Measurements from ENCODE around the gene RALGPS1.
A peak's percentile ranks its signal among the peaks of the same experiment; 100 is the strongest.

The RALGPS1 gene

DNA sequence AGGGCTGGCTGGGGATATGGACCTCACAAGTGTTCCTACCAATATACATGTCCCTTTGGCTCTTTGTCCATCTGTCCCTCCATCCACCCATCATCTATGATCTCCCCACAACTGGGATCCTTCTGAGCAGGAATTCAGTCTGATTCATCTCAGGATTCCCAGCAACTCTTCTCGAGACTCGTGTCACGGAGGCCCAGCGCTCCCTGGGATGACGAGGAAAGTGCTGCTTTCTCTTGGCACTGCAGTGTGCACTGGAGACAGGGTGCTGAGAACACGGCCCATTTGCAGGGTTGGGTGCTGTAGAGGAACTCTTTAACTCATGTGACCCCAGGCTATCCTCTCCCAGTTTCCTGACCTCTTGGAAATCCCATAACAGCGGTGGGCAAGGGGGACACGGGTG is 135.0 kb downstream of the RALGPS1 start:
- H3K9me3 ChIP-seq (replicated peaks; ENCODE audit: insufficient read depth, low read length): no peaks in the 10 kb centered on the region
- peak overlapping the region; percentile 52; the same call in 1 of the 2 replicates for H3K27ac ChIP-seq (ENCODE audit: low read length)
- H3K36me3 ChIP-seq (replicated peaks; ENCODE audit: insufficient read depth, low read length): no peaks in the 10 kb centered on the region
- H4K20me1 ChIP-seq (ENCODE audit: insufficient read depth, low read length): no peaks in the 10 kb centered on the region
- peaks cover 35% of the 10 kb centered on the region for H3K4me1 ChIP-seq (ENCODE audit: low read length)
- H3F3A ChIP-seq (ENCODE audit: insufficient read depth, low read length): peaks cover 3% of the 10 kb centered on the region; the same call in 1 of the 2 replicates
- H3K79me2 ChIP-seq (ENCODE audit: low read length): no peaks in the 10 kb centered on the region
- no peak for DNase-seq
- no peaks in the 10 kb centered on the region for H3K27me3 ChIP-seq (replicated peaks; ENCODE audit: insufficient read depth, low read length)
- no peak overlapping the region for H3K9ac ChIP-seq (ENCODE audit: low read length)
- no peak overlapping the region for H3K4me3 ChIP-seq (ENCODE audit: low read length)
- H3K4me2 ChIP-seq (ENCODE audit: low read depth, low read length): peak overlapping the region; percentile 64
- no peak overlapping the region for H2AFZ ChIP-seq (ENCODE audit: low read length)
- H3K9me2 ChIP-seq (replicated peaks; ENCODE audit: insufficient read depth, low read length): no peaks in the 10 kb centered on the region
- TF ChIP-seq EZH2 (optimal IDR thresholded peaks at IDR 0.05; ENCODE audit: low read depth, low read length): no peak
- TF ChIP-seq, protein P1, sequence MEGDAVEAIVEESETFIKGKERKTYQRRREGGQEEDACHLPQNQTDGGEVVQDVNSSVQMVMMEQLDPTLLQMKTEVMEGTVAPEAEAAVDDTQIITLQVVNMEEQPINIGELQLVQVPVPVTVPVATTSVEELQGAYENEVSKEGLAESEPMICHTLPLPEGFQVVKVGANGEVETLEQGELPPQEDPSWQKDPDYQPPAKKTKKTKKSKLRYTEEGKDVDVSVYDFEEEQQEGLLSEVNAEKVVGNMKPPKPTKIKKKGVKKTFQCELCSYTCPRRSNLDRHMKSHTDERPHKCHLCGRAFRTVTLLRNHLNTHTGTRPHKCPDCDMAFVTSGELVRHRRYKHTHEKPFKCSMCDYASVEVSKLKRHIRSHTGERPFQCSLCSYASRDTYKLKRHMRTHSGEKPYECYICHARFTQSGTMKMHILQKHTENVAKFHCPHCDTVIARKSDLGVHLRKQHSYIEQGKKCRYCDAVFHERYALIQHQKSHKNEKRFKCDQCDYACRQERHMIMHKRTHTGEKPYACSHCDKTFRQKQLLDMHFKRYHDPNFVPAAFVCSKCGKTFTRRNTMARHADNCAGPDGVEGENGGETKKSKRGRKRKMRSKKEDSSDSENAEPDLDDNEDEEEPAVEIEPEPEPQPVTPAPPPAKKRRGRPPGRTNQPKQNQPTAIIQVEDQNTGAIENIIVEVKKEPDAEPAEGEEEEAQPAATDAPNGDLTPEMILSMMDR (IDR thresholded peaks at IDR 0.05; ENCODE audit: low read length): no peak
- TF ChIP-seq EZH2phosphoT487 (IDR thresholded peaks at IDR 0.05; ENCODE audit: low read length): no peak

DNA sequence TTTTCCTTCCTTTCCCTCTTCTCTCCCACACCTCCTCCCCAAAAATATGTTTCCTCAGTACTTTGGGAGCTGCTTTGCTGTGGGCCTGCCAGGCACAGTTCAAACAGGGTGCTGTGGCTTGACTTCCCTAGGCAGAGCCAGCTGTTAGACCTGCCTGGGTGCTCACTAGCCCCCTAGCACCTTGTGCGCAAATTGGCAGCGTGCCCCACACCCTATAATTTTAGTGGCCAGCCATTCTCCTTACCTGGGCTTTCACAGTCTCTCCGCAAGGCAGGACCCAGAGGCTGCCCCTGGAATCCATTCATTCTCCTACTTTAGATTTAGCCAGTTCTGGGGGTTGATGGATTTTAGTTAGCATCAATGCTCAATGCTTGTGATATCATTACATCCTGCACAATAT is 135.6 kb downstream of the RALGPS1 start:
- no peaks in the 10 kb centered on the region for H3K27me3 ChIP-seq (replicated peaks; ENCODE audit: insufficient read depth, low read length)
- no peak overlapping the region for H3K4me3 ChIP-seq (ENCODE audit: low read length)
- no peaks in the 10 kb centered on the region for H3K36me3 ChIP-seq (replicated peaks; ENCODE audit: insufficient read depth, low read length)
- no peak for DNase-seq
- H3K9ac ChIP-seq (ENCODE audit: low read length): no peak overlapping the region
- no peaks in the 10 kb centered on the region for H3K9me3 ChIP-seq (replicated peaks; ENCODE audit: insufficient read depth, low read length)
- no peak overlapping the region for H2AFZ ChIP-seq (ENCODE audit: low read length)
- H3F3A ChIP-seq (ENCODE audit: insufficient read depth, low read length): peaks cover 3% of the 10 kb centered on the region; the same call in 1 of the 2 replicates
- H3K79me2 ChIP-seq (ENCODE audit: low read length): no peaks in the 10 kb centered on the region
- no peak for TF ChIP-seq EZH2phosphoT487 (IDR thresholded peaks at IDR 0.05; ENCODE audit: low read length)
- TF ChIP-seq EZH2 (optimal IDR thresholded peaks at IDR 0.05; ENCODE audit: low read depth, low read length): no peak
- TF ChIP-seq, protein P1 (IDR thresholded peaks at IDR 0.05; ENCODE audit: low read length): no peak
- H3K4me2 ChIP-seq (ENCODE audit: low read depth, low read length): no peak overlapping the region
- H3K4me1 ChIP-seq (ENCODE audit: low read length): peaks cover 35% of the 10 kb centered on the region
- H3K9me2 ChIP-seq (replicated peaks; ENCODE audit: insufficient read depth, low read length): no peaks in the 10 kb centered on the region
- no peak overlapping the region for H3K27ac ChIP-seq (ENCODE audit: low read length)
- H4K20me1 ChIP-seq (ENCODE audit: insufficient read depth, low read length): no peaks in the 10 kb centered on the region

DNA sequence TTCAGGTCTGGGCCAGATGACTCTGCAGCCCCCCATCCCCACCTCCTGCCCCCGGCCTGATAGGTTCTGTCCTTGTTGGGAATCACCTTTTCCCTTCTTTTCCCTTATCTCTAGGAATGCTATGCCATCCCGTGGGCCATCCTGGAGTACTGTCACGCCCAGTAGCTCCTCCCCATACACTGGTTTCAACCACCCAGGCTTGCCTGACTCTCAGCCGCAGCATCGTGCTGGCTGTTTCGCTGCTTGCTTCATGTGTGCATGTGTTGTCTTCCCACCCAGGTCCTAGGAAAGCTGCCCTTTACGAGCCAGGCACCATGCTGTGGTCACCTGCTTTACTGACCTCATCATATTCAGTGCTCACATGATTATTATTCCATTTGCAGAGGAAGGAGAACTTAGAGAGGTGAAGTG is 136.0 kb downstream of the RALGPS1 start:
- DNase-seq: no peak
- Histone ChIP-seq H3K9me3 (replicated peaks; ENCODE audit: insufficient read depth, low read length) (no peaks in the 10 kb centered on the region), H3K79me2 (ENCODE audit: low read length) (no peaks in the 10 kb centered on the region), H3K27ac (ENCODE audit: low read length) (no peak overlapping the region), H3K4me3 (ENCODE audit: low read length) (no peak overlapping the region), H3K36me3 (replicated peaks; ENCODE audit: insufficient read depth, low read length) (no peaks in the 10 kb centered on the region), H3K27me3 (replicated peaks; ENCODE audit: insufficient read depth, low read length) (no peaks in the 10 kb centered on the region), H2AFZ (ENCODE audit: low read length) (no peak overlapping the region), H3K4me1 (ENCODE audit: low read length) (peaks cover 37% of the 10 kb centered on the region), H3K9ac (ENCODE audit: low read length) (no peak overlapping the region), H3K4me2 (ENCODE audit: low read depth, low read length) (no peak overlapping the region), H4K20me1 (ENCODE audit: insufficient read depth, low read length) (no peaks in the 10 kb centered on the region), H3F3A (ENCODE audit: insufficient read depth, low read length) (peaks cover 3% of the 10 kb centered on the region; the same call in 1 of the 2 replicates), H3K9me2 (replicated peaks; ENCODE audit: insufficient read depth, low read length) (no peaks in the 10 kb centered on the region)
- TF ChIP-seq, protein P1 (IDR thresholded peaks at IDR 0.05; ENCODE audit: low read length): no peak
- TF ChIP-seq EZH2 (optimal IDR thresholded peaks at IDR 0.05; ENCODE audit: low read depth, low read length) (no peak), EZH2phosphoT487 (IDR thresholded peaks at IDR 0.05; ENCODE audit: low read length) (no peak)
